Measurements from ENCODE around the gene CFD. TPM values are rescaled to one million over a fixed set of nuclear protein-coding genes. Genes with fewer than 3 reads are reported as not detected.

The CFD gene
- total RNA-seq, 1 donor from 2014 or later, result not detected

- Mint-ChIP-seq H3K36me3 (ENCODE audit: unreplicated experiment) (no peaks in the 10 kb centered on the region), H3K27me3 (ENCODE audit: unreplicated experiment) (peaks cover 2% of the 10 kb centered on the region), H3K4me1 (ENCODE audit: low read depth, unreplicated experiment) (no peaks in the 10 kb centered on the region), H3K27ac (ENCODE audit: unreplicated experiment) (no peak overlapping the region), H3K9me3 (ENCODE audit: unreplicated experiment) (peaks cover 3% of the 10 kb centered on the region), H3K4me3 (ENCODE audit: unreplicated experiment) (no peak overlapping the region)
- no peak for TF ChIP-seq CTCF (IDR thresholded peaks at IDR 0.05; ENCODE audit: partially characterized antibody, unreplicated experiment)
- no peak for DNase-seq
These were observed 25.2 kb downstream of the CFD start for GRCh38 chr19:884420-885211.

GRCh38 chr19:885536-886224, 26.2 kb downstream of the CFD start:
- no peak for DNase-seq
- no peak overlapping the region for H3K4me3 Mint-ChIP-seq (ENCODE audit: unreplicated experiment)
- H3K27ac Mint-ChIP-seq (ENCODE audit: unreplicated experiment), result no peak overlapping the region
- no peak for TF ChIP-seq CTCF (IDR thresholded peaks at IDR 0.05; ENCODE audit: partially characterized antibody, unreplicated experiment)
- peaks cover 2% of the 10 kb centered on the region for H3K27me3 Mint-ChIP-seq (ENCODE audit: unreplicated experiment)
- no peaks in the 10 kb centered on the region for H3K36me3 Mint-ChIP-seq (ENCODE audit: unreplicated experiment)
- H3K4me1 Mint-ChIP-seq (ENCODE audit: low read depth, unreplicated experiment), result no peaks in the 10 kb centered on the region
- H3K9me3 Mint-ChIP-seq (ENCODE audit: unreplicated experiment), result peaks cover 3% of the 10 kb centered on the region

- Mint-ChIP-seq H3K27ac (ENCODE audit: unreplicated experiment) (no peak overlapping the region), H3K4me1 (ENCODE audit: low read depth, unreplicated experiment) (no peaks in the 10 kb centered on the region), H3K36me3 (ENCODE audit: unreplicated experiment) (no peaks in the 10 kb centered on the region), H3K4me3 (ENCODE audit: unreplicated experiment) (no peak overlapping the region), H3K9me3 (ENCODE audit: unreplicated experiment) (peaks cover 3% of the 10 kb centered on the region), H3K27me3 (ENCODE audit: unreplicated experiment) (peaks cover 2% of the 10 kb centered on the region)
- TF ChIP-seq CTCF (IDR thresholded peaks at IDR 0.05; ENCODE audit: partially characterized antibody, unreplicated experiment), result no peak
- no peak for DNase-seq
These were observed 27.6 kb downstream of the CFD start for GRCh38 chr19:887072-887471.

GRCh38 chr19:887599-887998, 28.1 kb downstream of the CFD start:
- H3K9me3 Mint-ChIP-seq (ENCODE audit: unreplicated experiment), result peaks cover 4% of the 10 kb centered on the region
- DNase-seq, result no peak
- H3K27me3 Mint-ChIP-seq (ENCODE audit: unreplicated experiment), result no peaks in the 10 kb centered on the region
- no peaks in the 10 kb centered on the region for H3K36me3 Mint-ChIP-seq (ENCODE audit: unreplicated experiment)
- TF ChIP-seq CTCF (IDR thresholded peaks at IDR 0.05; ENCODE audit: partially characterized antibody, unreplicated experiment), result no peak
- no peak overlapping the region for H3K27ac Mint-ChIP-seq (ENCODE audit: unreplicated experiment)
- no peaks in the 10 kb centered on the region for H3K4me1 Mint-ChIP-seq (ENCODE audit: low read depth, unreplicated experiment)
- no peak overlapping the region for H3K4me3 Mint-ChIP-seq (ENCODE audit: unreplicated experiment)

Measured in glutamatergic neuron (in vitro differentiated cells).